Measurements from ENCODE around the gene NCR3LG1.

Gene NCR3LG1

DNA sequence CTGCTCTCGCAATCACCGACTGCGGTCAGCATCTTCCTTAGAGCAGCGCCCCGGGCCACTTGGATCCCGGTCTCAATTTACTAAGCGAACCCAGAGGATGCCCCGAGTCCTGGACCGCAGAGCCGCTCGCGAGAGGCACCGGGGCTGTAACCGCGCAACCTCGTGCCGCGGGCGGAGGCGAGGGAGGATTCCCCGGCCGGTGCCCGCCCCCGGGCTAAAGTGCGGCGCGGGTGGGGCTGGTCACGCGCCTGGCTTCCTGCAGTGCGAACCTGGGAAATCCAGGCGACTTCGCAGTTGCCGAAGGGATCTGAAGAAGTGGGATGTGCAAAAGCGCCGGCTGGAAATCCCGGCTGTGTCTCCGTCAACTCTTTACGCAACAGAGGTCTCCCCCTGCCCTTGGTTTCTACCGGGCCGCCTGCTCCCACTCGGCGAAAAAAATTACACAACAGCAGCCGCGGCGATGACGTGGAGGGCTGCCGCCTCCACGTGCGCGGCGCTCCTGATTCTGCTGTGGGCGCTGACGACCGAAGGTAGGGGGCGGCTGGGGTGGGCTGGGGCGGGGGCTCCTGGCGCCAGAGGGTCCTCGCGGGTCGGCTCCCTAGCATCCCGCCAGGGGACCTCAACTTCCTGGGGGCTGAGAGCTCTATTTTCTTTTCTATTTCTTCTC, at the start of gene NCR3LG1:
TSS of gene NCR3LG1 (plus strand) at position 291 of the 667 bp plus-strand sequence. CDS start at position 461, 170 bp downstream.
- no peak for DNase-seq (ENCODE audit: low read depth)
- TF ChIP-seq, protein P1, sequence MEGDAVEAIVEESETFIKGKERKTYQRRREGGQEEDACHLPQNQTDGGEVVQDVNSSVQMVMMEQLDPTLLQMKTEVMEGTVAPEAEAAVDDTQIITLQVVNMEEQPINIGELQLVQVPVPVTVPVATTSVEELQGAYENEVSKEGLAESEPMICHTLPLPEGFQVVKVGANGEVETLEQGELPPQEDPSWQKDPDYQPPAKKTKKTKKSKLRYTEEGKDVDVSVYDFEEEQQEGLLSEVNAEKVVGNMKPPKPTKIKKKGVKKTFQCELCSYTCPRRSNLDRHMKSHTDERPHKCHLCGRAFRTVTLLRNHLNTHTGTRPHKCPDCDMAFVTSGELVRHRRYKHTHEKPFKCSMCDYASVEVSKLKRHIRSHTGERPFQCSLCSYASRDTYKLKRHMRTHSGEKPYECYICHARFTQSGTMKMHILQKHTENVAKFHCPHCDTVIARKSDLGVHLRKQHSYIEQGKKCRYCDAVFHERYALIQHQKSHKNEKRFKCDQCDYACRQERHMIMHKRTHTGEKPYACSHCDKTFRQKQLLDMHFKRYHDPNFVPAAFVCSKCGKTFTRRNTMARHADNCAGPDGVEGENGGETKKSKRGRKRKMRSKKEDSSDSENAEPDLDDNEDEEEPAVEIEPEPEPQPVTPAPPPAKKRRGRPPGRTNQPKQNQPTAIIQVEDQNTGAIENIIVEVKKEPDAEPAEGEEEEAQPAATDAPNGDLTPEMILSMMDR (IDR thresholded peaks at IDR 0.05; ENCODE audit: control insufficient read depth, insufficient read depth, low read depth, low read length, missing control alignments) = no peak
- peak within 1 kb of the TSS; percentile 58 for H3K4me3 ChIP-seq (ENCODE audit: control insufficient read depth, low read depth, low read length)

DNA sequence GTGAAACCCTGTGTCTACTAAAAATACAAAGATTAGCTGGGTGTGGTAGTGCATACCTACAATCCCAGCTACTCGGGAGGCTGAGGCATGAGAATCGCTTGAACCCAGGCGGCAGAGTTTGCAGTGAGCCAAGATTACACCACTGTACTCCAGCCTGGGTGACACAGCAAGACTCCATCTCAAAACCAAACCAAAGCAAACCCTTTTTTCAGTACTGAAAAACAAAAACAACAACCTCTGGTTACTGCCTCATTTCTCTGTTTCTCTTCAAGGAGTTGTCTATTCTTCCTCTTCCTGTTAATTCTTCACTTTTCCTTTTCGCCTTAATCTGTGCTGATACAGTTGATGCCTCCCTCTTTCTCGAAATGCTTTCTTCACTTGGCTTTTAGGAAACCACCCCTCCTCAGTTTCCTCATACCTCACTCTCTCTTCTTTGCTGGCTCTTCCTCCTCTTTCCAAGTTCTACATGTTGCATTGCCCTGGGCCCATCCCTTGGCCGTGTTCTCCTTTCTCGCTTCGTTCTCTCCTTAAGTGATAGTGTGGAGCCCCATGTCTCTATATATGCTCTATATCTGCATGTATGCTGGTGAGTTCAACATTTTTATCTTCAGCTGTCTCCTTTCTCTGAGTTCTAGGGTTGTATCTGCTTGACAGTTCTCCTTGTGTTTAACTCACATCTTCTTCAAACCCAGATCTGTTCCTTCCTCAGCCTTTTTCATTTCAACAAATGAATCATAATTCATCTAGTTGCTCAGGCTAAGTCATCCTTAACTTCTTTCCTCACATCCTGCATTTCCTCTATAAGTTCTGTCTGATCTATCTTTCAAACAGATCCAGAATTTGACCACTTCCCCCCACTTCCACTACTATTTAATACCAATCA, 38.0 kb upstream of the NCR3LG1 start:
- TF ChIP-seq, protein P1 (IDR thresholded peaks at IDR 0.05; ENCODE audit: control insufficient read depth, insufficient read depth, low read depth, low read length, missing control alignments) = no peak
- DNase-seq (ENCODE audit: low read depth) = no peak
- H3K4me3 ChIP-seq (ENCODE audit: control insufficient read depth, low read depth, low read length) = no peak overlapping the region

DNA sequence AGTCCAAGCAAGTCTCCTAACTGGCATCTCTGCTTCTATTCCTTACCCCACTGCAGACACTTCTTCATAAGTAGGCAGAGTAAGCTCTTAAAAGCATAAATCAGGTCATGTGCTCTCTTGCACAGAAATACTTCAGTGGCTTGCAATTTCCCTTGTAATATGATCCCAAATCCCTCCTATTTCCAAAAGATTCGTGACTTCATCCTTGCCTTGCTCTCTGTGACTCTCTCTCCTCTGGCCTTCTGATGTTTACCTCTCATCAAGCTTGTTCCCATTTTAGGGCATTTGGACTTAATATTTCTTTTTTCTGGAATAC, 37.4 kb upstream of the NCR3LG1 start:
- TF ChIP-seq, protein P1 (IDR thresholded peaks at IDR 0.05; ENCODE audit: control insufficient read depth, insufficient read depth, low read depth, low read length, missing control alignments) = no peak
- H3K4me3 ChIP-seq (ENCODE audit: control insufficient read depth, low read depth, low read length) = no peak overlapping the region
- DNase-seq (ENCODE audit: low read depth) = peak; percentile 67

- TF ChIP-seq, protein P1 (IDR thresholded peaks at IDR 0.05; ENCODE audit: control insufficient read depth, insufficient read depth, low read depth, low read length, missing control alignments) = no peak
- DNase-seq (ENCODE audit: low read depth) = no peak
Measured at GRCh38 chr11:17314904-17315426, 36.6 kb upstream of the NCR3LG1 start.

GRCh38 chr11:17328871-17329494, 22.6 kb upstream of the NCR3LG1 start:
- no peak overlapping the region for H3K4me3 ChIP-seq (ENCODE audit: control insufficient read depth, low read depth, low read length)
- no peak for DNase-seq (ENCODE audit: low read depth)
- TF ChIP-seq, protein P1 (IDR thresholded peaks at IDR 0.05; ENCODE audit: control insufficient read depth, insufficient read depth, low read depth, low read length, missing control alignments) = no peak

More at GRCh38 chr11:17314904-17315426, 36.6 kb upstream of the NCR3LG1 start:
- no peak overlapping the region for H3K4me3 ChIP-seq (ENCODE audit: control insufficient read depth, low read depth, low read length)

DNA sequence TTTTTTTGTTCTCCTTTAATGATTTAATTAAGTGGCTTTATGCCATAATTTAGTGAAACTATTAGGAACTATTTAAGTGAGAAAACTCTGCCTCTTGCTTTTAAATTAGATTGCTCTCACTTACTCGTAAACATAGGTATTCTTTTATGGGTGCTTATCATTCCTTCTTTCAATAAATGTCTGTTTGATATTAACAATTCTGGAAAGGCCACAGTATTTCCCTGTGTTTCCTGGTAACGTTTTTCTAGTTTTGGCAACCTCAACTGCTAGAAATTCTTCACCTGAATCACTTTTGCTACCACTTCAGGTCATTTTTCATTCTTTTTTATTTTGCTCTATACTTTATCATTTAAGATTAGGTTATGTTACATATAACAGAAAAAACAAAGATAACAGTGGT, 19.9 kb upstream of the NCR3LG1 start:
- DNase-seq (ENCODE audit: low read depth) = no peak
- H3K4me3 ChIP-seq (ENCODE audit: control insufficient read depth, low read depth, low read length) = no peak overlapping the region
- TF ChIP-seq, protein P1 (IDR thresholded peaks at IDR 0.05; ENCODE audit: control insufficient read depth, insufficient read depth, low read depth, low read length, missing control alignments) = no peak
